ENCODE data around the gene SCARF2.
"Not testable (repeated sequence)": the region's sequence is repeated elsewhere in the genome, so short reads cannot be mapped to it uniquely, and the experiment has no call there.

The SCARF2 gene, protein sequence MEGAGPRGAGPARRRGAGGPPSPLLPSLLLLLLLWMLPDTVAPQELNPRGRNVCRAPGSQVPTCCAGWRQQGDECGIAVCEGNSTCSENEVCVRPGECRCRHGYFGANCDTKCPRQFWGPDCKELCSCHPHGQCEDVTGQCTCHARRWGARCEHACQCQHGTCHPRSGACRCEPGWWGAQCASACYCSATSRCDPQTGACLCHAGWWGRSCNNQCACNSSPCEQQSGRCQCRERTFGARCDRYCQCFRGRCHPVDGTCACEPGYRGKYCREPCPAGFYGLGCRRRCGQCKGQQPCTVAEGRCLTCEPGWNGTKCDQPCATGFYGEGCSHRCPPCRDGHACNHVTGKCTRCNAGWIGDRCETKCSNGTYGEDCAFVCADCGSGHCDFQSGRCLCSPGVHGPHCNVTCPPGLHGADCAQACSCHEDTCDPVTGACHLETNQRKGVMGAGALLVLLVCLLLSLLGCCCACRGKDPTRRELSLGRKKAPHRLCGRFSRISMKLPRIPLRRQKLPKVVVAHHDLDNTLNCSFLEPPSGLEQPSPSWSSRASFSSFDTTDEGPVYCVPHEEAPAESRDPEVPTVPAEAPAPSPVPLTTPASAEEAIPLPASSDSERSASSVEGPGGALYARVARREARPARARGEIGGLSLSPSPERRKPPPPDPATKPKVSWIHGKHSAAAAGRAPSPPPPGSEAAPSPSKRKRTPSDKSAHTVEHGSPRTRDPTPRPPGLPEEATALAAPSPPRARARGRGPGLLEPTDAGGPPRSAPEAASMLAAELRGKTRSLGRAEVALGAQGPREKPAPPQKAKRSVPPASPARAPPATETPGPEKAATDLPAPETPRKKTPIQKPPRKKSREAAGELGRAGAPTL

DNA sequence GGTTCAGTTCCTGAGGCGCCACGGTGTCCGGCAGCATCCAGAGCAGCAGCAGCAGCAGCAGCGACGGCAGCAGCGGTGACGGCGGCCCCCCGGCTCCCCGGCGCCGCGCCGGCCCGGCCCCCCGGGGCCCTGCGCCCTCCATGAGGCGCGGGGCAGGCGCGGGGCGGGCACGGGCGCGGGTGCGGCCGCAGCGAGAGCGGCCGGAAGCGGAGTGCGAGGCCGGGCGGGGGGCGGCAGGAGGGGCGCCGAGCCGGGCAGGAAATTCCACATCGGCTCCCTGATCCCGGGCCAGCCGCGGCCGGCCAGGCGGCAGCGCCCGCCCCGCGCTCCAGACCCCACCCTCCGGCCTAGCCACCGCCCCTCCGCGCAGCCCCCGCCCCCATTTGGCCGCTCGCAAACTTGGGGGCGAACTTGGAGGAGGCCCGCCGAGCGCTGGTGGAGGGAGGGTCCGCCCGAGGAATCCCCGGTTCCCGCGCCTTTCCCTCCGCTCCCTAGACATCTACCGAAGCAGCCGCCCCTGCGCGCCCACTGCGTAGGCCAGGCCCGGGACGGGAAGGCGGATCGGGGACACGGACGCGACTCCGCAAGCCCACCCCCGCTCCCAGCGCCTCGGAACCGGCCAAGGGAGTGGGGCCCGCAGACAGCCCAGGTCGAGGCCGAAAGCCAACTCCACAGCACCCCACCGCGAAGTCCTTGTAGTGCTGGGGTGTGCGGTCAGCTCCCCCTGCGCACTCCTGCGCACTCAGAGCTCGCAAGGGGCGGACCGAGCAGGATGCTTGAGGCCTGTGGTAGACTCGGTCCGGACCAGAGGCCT lies at the start of gene SCARF2:
TSS of gene SCARF2 (minus strand) at position 213 of the 814 bp plus-strand sequence. CDS start at position 142, 71 bp downstream.
- DNase-seq: no peak

DNA sequence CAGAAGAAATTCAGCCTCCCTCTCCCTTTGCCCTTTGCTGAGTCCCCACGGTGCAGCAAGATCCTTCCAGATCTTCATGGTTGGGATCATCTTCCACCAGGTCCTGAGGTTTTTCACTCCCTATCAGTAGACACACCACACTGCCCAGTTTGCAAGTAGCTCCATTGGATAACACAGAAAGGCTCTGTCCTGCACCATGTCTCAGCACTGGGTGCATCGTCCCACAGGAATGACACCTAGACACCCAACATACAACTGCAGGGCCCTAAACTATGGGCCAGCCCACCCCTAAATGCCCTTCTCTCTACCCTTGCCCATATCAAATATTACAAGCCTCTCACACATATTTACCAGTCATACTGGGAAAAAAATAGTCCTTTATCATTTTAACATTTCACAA lies 48.6 kb upstream of the SCARF2 start:
- DNase-seq: no peak

DNA sequence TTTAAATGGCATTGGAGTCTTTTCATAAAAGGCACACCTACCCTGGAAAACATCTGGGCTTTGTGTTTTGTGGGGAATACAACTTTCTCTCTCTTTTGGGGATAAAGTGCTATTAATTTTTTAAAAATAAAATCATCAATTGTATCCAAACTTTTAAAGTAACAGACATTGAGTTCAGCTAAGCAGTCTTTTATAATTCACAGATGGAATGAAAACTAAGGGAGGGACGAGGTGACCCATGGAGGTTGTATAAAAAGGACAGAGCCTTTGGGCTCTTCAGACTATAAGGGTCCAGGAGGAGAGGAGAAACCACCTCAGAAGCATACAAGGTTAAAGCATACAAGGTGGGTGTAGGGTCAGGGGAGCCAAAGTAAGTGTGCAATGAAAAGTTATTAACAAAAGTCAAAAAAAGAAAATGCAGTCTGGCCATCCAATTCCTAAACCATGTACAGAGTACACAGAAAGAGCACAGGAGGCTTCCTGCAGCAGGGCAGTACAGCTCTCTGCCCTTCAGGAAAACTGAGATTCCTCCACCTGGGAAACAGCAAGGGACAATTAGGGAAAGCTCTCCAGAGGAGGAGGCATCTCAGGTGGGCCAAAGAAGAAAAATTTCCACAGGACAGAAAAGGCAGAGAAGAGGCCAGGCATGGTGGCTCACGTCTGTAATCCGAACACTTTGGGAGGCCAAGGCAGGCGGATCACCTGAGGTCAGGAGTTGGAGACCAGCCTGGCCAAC lies 47.5 kb upstream of the SCARF2 start:
- DNase-seq: no peak

DNA sequence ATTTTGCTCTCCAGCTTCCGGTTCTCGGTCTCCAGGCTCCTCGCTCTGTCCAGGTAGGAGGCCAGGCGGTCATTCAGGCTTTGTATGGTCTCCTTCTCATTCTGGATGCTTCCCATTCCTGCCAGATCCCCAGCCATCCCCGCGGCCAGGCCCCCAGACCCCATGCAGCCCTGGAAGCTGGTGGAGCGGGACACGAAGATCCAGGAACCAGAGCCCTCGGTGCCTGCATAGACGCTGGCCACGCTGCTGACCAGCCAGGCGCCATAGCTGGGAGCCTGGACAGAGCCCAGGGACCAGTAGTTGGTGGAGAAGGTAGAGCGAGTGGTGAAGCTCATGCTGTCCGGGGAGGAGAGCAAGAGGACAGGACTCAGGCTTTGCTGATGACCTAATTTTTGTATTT lies 46.1 kb upstream of the SCARF2 start:
- no peak for DNase-seq

DNA sequence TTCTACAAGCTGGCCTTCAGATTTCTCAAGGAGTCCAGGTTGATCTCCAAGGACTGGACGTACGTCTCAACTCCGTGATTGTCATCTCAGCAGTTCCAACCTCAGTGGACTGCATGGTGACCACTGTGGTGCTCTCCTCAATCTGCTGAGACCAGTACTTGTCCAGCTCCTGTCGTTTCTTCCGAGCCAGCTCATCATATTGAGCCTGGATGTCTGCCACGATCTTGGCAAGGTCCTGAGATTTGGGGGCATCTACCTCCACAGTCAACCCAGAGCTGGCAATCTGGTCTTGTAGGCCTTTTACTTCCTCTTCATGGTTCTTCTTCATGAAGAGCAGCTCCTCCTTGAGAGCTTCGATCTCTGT lies 45.5 kb upstream of the SCARF2 start:
- not testable (repeated sequence) for DNase-seq

DNA sequence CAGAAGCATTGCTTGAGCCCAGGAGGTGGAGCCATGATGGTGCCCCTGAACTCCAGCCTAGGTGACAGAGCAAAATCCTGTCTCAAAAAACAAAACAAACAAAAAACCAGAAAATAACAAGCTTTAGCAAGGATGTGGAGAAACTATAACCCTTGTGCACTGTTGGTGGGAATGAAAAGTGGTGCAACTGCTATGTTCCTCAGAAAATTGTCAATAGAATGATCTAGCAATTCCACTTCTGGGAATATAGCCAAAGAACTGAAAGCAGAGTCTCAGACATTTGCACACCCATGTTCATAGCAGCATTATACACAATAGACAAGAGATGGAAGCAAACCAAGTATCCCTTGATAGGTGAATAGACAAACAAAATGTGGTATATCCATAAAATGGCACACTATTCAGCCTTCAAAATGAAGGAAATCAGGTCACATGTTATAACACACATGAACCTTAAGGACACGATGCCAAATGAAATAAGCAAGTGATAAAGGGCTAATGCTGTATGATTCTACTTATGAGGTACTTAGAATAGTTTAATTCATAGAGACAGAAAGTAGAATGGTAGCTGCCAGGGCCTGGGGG lies 42.1 kb upstream of the SCARF2 start:
- no peak for DNase-seq

DNA sequence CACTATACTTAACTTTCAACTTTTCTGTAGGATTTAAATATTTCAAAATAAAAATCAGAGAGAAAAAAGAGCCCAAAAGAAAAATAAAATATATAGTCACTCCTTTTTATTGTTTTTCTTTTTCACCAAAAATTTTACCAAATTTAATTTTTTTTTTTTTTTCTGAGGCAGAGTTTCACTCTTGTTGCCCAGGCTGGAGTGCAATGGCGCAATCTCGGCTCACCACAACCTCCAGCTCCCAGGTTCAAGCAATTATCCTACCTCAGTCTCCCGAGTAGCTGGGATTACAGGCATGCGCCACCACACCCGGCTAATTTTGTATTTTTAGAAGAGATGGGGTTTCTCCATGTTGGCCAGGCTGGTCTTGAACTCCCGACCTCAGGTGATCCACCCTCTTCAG lies 40.4 kb upstream of the SCARF2 start:
- not testable (repeated sequence) for DNase-seq

DNA sequence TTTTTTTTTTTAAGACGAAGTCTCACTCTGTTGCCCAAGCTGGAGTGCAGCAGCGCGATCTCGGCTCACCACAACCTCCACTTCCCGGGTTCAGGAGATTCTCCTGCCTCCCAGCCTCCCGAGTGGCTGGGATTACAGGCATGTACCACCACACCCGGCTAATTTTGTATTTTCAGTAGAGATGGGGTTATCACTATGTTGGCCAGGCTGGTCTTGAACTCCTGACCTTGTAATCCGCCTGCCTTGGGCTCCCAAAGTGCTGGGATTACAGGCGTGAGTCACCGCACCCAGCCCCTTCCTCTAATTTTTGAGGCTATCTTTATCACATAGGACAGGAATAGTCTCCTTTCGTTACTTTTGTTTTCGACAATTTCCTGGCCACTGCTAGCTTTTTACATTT lies 37.9 kb upstream of the SCARF2 start:
- DNase-seq: not testable (repeated sequence)

DNA sequence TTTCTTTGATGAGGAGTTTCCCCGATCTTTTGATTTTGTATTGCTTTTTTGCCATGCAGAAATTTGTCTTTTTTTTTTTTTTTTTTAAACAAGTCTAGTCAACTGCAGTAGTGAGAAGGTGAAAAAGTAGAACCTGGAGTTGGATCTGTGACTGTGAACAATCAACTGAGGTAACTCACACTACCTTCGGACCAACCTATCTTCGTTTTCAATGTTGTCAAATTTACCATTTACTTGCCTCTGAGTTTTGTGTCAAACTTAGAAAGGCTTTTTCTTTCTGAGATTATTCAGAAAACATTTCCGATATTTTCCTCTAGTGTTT lies 37.5 kb upstream of the SCARF2 start:
- DNase-seq: no peak

DNA sequence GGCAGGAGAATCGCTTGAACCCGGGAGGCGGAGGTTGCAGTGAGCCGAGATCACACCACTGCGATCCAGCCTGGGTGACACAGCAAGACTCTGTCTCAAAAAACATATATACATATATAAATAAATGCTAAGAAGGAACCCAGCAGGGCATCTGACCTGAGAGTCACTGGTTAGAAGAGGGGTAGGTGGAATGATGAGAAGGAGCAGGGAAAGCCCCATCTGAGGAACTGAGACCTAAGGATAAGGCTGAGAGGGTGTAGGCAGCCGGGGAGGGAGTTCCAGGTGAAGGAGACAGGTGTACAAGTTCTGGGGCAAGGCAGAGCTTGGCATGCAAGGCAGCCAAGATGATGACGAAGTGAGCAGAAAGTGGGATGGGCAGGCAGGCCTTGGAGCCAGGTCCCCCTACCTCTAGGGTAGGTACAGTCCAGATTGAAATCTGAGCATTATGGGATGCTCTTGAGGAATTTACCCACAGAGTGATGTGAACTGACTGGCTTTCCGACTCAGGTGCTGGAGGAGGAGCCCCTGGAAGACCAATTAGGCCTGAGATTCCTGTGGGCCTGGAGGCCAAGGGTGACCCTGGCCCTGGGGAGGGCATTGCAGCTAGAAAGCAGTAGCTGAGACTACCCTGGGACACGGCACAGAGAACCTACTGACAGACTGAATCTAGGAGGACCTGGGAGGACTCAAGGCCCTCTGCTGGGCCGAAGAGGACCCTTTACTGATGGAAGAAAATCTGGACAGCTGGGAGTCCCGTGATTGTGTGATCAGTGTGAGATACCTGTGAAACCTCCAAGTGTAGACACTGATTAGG lies 35.2 kb upstream of the SCARF2 start:
- DNase-seq: no peak

DNA sequence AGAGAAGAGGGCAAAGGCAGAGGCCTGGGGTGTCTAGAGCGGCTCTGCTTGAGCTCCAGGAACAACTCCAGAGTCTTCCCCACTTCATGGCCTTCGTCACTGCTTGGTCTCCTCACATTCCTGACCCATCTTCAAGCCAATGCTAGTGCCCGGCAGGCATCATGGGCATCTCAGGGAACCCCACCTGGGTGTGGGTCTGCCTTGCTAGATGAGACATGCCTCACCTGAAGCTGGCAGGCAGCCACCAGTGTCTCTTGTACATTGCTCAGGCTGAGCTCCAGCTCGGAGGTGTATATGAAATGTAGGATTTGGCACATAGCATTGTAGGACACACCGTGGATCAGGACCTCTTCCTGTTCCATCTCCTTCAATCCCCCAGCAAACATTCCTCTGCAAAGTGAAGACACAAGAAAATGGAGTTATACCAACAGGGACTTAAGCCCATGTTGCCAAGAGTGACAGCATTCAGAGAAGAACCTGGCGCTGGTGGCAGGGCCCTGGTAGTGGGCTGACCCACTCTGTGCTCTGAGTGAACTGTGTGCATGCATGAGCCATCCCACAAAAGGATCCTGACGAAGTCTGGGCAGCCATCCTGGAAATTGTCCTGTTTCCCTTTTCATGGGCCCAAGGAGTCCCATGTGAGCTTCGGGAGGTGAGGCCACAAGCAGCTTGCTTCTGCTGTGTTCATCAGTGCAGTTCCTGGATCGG lies 33.7 kb upstream of the SCARF2 start:
- DNase-seq: no peak

DNA sequence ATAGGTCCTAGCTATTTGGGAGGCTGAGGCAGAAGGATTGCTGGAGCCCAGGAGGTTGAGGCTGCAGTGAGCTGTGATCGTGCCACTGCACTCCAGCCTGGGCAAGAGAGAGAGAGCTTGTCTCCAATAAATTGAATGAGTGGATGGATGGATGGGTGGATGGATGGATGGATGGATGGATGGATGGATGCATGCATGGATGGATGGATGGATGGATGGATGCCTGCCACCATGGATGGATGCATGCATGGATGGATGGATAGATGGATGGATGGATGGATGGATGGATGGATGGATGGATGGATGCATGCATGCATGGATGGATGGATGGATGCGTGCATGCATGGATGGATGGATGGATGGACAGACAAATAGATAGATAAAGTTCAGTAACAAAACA lies 32.9 kb upstream of the SCARF2 start:
- not testable (repeated sequence) for DNase-seq

DNA sequence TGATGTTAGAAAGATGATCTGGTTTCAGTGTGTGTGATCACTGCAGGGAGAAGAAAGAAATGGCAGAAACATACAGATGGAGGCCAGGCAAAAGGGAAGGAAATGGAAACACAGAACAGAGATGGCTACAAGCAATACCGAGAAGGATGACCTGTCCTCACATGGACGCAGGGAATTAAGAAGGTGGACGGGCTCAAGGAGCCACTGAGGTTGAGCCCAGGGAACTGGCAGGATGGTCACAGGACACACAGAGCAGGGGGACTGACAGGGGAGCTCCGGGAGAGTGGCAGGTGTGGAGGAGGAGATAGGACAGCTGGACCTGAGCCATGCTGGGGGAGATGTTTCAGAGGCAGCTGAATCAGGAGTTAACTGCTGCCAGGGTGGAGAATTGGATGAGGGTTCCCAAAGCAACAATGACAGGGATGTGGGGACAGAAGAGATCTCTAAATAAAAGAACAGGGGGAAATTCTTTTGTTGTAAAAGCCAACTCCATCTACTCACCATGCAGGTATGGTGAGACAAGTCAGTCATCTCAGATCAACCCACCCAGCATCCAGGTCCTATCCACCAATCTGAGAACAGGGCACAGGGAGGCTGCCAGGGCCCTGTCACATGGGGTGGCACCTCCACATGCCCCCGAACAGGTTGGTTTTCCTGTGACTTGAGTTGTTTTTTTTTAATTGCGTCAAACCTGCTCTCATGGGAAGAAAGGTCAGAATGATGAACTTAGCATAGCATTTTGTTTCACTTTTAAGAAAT lies 31.7 kb upstream of the SCARF2 start:
- peak in 1 of 2 donors; percentile 11 for DNase-seq

DNA sequence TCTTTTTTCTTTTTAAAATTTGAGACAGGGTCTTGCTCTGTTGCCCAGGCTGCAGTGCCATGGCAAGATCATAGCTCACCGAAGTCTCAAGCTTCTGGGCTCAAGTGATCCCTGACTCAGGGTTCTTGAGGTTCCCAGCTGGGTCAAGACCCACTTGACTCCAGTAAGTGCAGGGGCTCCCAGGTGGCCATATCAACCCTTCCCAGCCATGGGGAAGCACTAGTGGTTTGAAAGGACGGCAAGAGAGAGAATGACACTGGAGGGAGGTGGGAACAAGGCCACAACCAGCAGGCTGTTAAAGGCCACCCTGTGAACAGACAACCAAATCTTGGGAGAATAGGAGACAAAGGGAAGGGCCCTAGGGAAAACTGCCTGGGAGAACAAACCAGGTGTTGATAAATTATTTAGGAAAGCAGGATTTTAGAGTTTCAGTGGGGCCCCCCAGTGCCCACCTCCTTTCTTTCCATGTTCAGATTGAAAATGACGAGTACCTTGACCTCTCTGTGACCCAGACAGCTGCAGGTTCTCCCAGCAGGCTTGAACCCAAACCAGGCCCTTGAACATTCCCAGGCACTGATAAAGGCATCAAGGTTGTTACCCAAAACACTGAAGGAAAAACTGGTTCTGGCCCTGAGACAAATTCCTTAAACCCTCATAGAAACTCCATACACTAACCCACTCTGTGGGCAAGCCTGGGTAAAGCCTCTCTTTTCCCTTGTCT lies 29.2 kb upstream of the SCARF2 start:
- DNase-seq: no peak

DNA sequence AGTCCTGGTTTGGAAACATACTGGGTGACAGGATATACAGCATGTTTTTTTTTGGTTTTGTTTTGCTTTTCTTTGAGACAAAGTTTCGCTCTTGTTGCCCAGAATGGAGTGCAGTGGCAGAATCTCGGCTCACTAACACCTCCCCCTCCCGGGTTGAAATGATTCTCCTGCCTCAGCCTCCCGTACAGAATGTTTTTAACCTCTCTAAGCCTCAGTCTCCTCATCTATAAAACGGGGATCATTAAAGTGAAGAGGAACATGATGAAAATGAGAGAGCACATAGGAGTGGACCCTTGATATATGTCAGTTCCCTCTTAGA lies 28.1 kb upstream of the SCARF2 start:
- peak in 1 of 2 donors; percentile 19 for DNase-seq

DNA sequence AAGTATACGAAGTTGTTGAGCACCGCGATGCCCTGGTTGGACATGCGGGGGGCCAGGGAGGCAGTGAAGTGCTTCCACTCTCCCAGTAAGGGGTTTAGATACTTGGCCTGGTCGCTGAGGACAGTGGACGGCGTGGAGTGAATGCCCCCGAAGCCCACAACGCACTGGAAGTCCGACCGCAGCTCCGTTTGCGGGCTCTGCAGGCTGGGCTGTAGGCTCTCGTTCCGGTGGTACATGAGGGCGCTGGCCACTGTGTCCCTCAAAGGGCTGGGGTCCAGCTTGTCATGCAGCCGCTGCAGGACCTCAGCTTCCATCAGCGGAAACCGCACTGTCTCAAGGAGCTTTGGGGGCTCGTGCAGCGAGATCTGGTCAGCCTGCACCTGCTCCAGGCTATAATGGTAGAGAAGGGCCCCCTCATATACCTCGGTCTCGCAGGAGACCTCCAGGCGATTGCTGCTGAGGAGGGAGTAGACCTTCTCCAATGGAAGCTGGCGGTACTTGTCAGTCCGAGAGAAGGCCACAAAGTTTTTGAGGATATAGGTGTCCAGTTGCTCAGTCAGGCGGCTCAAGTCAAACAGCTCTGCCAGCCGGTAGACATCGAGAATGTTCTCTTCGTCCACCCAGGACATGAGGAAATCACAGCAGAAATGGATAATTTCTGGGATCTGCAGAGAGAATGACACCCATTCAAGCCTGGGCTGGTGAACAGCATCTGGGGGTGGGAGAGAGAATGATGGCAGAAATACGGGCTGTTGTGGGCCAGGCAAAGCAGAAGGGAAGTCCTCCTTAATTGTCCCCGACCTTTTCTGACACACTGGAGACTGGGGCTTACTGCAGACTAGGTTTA lies 27.5 kb upstream of the SCARF2 start:
- DNase-seq: no peak

DNA sequence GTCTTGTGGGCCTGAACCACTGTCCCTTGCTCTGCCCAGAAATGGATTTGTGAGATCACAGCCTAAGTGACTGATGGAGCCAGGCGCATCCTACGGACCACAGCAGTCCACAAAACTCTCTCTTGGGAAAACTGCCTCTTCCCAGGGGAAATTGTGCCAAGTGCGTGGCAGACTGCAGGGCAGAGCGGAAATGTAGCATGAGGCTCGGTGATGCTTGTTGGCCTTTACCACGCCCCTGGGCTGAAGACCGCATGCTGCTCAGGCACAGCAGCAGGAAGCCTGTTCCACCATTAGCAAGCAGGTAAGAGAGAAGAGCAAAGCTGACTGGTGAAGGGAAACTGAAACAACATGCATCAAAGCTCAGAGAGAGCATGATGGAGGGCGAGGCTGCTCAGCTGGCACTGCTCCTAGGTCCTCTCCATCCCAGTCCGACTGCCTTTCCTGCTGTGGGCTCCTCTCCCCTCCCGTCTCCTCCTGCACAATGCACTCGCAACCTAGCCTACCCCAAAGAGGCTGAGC lies 26.5 kb upstream of the SCARF2 start:
- peak; percentile 69 to 82 for DNase-seq
